ENCODE results near the gene GABRB1.

- TF ChIP-seq CTCF (IDR thresholded peaks at IDR 0.05; ENCODE audit: low read depth, low read length) (no peak), EZH2phosphoT487 (IDR thresholded peaks at IDR 0.05; ENCODE audit: low read depth) (no peak)
These were observed 156.2 kb downstream of the GABRB1 start for GRCh38 chr4:47187608-47188007.
